DOHH2 (cell line): ENCODE results near the gene DRICH1.

Experiments
- H3F3A ChIP-seq: fragments of 200-600 bp; sonication (generic), shearing (Covaris generic); 2 replicates; pipeline ENCODE4 v1.6.0; 2016; ENCODE audit warnings: antibody characterized with exemption, mild to moderate bottlenecking; ENCODE audit not compliant: control insufficient read depth, insufficient read depth
- H3K27ac ChIP-seq: fragments of 200-600 bp; sonication (generic); 2 replicates; pipeline ENCODE4 v1.5.1; 2014; ENCODE audit warnings: low read depth, mild to moderate bottlenecking, low read length, moderate library complexity
- H3K27me3 ChIP-seq: fragments of 200-600 bp; sonication (generic); 2 replicates; pipeline ENCODE4 v1.6.1; 2014; ENCODE audit warnings: mild to moderate bottlenecking, low read length, mixed read lengths; ENCODE audit not compliant: control insufficient read depth
- H3K36me3 ChIP-seq: fragments of 200-600 bp; sonication (generic); 2 replicates; pipeline ENCODE4 v1.6.1; 2014; ENCODE audit warnings: mild to moderate bottlenecking, low read length, moderate library complexity, mixed read lengths; ENCODE audit not compliant: control insufficient read depth
- H3K4me1 ChIP-seq: fragments of 200-600 bp; sonication (generic); 2 replicates; pipeline ENCODE4 v1.6.1; 2014; ENCODE audit warnings: mild to moderate bottlenecking, low read length, mixed read lengths; ENCODE audit not compliant: control insufficient read depth
- H3K4me2 ChIP-seq: fragments of 200-600 bp; sonication (generic); 2 replicates; pipeline ENCODE4 v1.6.0; 2014; ENCODE audit warnings: mild to moderate bottlenecking, low read length, moderate library complexity
- H3K4me3 ChIP-seq: fragments of 200-600 bp; sonication (generic); 2 replicates; pipeline ENCODE4 v1.5.1; 2014; ENCODE audit warnings: mild to moderate bottlenecking, low read length, mixed read lengths
- H3K79me2 ChIP-seq: fragments of 200-600 bp; sonication (generic); 2 replicates; pipeline ENCODE4 v1.6.1; 2014; ENCODE audit warnings: mild to moderate bottlenecking, low read length, mixed read lengths; ENCODE audit not compliant: control insufficient read depth
- H3K9me2 ChIP-seq: fragments of 200-600 bp; sonication (generic); replicated peaks from 2 replicates; pipeline ENCODE4 v1.6.1; 2014; ENCODE audit warnings: mild to moderate bottlenecking, low read length, mixed read lengths; ENCODE audit not compliant: control insufficient read depth
- H3K9me3 ChIP-seq: fragments of 200-600 bp; sonication (generic); 2 replicates; pipeline ENCODE4 v1.6.1; 2014; ENCODE audit warnings: antibody characterized with exemption, low read length, mixed read lengths; ENCODE audit not compliant: control insufficient read depth, insufficient read depth
- H4K20me1 ChIP-seq: fragments of 200-600 bp; sonication (generic); 2 replicates; pipeline ENCODE4 v1.6.0; 2014; ENCODE audit warnings: low read depth, mild to moderate bottlenecking, antibody characterized with exemption, low read length, moderate library complexity; ENCODE audit not compliant: control insufficient read depth, insufficient read depth
- CTCF ChIP-seq: fragments of 200-600 bp; sonication (generic); IDR thresholded peaks from one replicate; pipeline ENCODE4 v1.5.1; 2014; ENCODE audit warnings: antibody characterized with exemption, mild to moderate bottlenecking, low read depth, low read length; ENCODE audit not compliant: poor library complexity, severe bottlenecking
- EZH2phosphoT487 ChIP-seq: fragments of 200-600 bp; sonication (generic); IDR thresholded peaks from 2 replicates; pipeline ENCODE4 v1.6.1; 2017; ENCODE audit warnings: borderline replicate concordance, mild to moderate bottlenecking, antibody characterized with exemption, low read length, moderate library complexity, mixed read lengths

DRICH1 gene

DNA sequence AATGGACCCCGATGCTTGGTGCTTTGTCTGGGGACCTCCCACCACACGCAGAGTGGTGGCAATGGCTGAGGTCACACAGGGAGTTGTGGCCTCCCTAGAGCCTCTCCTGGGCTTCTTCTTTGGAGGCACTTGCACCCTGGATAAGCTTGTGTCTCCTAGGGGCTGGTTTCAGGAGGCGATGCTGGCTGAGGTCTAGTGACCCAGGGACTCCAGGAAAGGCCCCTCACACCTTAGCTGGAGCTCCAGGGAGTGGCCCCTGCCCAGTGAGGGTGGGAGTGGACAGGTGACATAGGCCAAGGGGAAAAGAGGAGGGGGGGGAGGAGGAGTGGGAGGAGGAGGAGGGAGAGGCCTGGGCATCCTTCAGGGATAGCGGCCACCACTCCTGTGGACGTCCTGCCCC is 52.8 kb downstream of the DRICH1 start:
- no peak for TF ChIP-seq CTCF
- no peak for TF ChIP-seq EZH2phosphoT487
- Histone ChIP-seq H3K36me3 (no peaks in the 10 kb centered on the region), H3K9me3 (no peaks in the 10 kb centered on the region), H3K4me3 (no peak overlapping the region), H3K9me2 (no peaks in the 10 kb centered on the region), H3F3A (no peaks in the 10 kb centered on the region), H3K27ac (no peak overlapping the region), H3K4me1 (peaks cover 13% of the 10 kb centered on the region), H3K4me2 (no peak overlapping the region), H3K27me3 (peaks cover 22% of the 10 kb centered on the region), H3K79me2 (no peaks in the 10 kb centered on the region), H4K20me1 (no peaks in the 10 kb centered on the region)

GRCh38 chr22:23578306-23578705 is 53.8 kb downstream of the DRICH1 start:
- no peaks in the 10 kb centered on the region for H3K9me3 ChIP-seq
- no peaks in the 10 kb centered on the region for H4K20me1 ChIP-seq
- H3K27me3 ChIP-seq, result peaks cover 19% of the 10 kb centered on the region
- H3K27ac ChIP-seq, result no peak overlapping the region
- H3F3A ChIP-seq, result no peaks in the 10 kb centered on the region
- no peaks in the 10 kb centered on the region for H3K79me2 ChIP-seq
- TF ChIP-seq EZH2phosphoT487 (no peak), CTCF (no peak)
- no peak overlapping the region for H3K4me3 ChIP-seq
- no peak overlapping the region for H3K4me2 ChIP-seq
- H3K36me3 ChIP-seq, result no peaks in the 10 kb centered on the region
- no peaks in the 10 kb centered on the region for H3K9me2 ChIP-seq
- peaks cover 3% of the 10 kb centered on the region; the same call in 1 of the 2 replicates for H3K4me1 ChIP-seq

GRCh38 chr22:23576681-23577080 is 55.4 kb downstream of the DRICH1 start:
- Histone ChIP-seq H3F3A (no peaks in the 10 kb centered on the region), H3K27ac (no peak overlapping the region), H3K4me1 (peaks cover 3% of the 10 kb centered on the region; the same call in 1 of the 2 replicates), H4K20me1 (no peaks in the 10 kb centered on the region), H3K36me3 (no peaks in the 10 kb centered on the region), H3K79me2 (no peaks in the 10 kb centered on the region), H3K9me2 (no peaks in the 10 kb centered on the region), H3K4me3 (no peak overlapping the region), H3K4me2 (no peak overlapping the region), H3K27me3 (peaks cover 19% of the 10 kb centered on the region), H3K9me3 (no peaks in the 10 kb centered on the region)
- TF ChIP-seq EZH2phosphoT487 (no peak), CTCF (no peak)

DNA sequence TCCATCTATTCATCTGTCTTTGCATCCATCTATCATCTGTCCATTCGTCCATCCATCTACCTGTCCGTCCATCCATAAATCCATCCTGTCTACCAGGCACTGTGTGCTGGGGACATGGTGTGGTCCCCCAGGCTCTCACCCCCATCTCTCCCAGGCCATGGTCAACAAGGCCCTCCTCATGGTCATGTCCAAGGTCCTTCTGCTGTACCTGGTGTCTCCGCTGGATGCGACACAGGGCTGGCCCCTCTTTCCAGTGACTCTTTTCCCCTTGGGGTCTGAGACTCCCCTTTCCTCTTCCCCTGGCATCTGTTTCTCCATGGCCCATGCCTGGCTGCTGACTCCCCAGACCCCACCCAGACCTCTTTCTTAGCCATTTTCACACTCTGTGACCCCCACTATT is 56.5 kb downstream of the DRICH1 start:
- no peaks in the 10 kb centered on the region for H3K36me3 ChIP-seq
- no peaks in the 10 kb centered on the region for H3K9me3 ChIP-seq
- H3K4me3 ChIP-seq, result no peak overlapping the region
- TF ChIP-seq EZH2phosphoT487 (no peak), CTCF (no peak)
- no peaks in the 10 kb centered on the region for H3K4me1 ChIP-seq
- no peak overlapping the region for H3K4me2 ChIP-seq
- H3K27me3 ChIP-seq, result peaks cover 15% of the 10 kb centered on the region
- H3K9me2 ChIP-seq, result no peaks in the 10 kb centered on the region
- H3K27ac ChIP-seq, result no peak overlapping the region
- no peaks in the 10 kb centered on the region for H4K20me1 ChIP-seq
- H3F3A ChIP-seq, result no peaks in the 10 kb centered on the region
- no peaks in the 10 kb centered on the region for H3K79me2 ChIP-seq
